Activated naive CD8-positive, alpha-beta T cell treated with anti-CD3 and anti-CD28 coated beads for 36 hours (primary cell): ENCODE data around the gene ELL. TPM values are rescaled to one million over a fixed set of nuclear protein-coding genes. Genes with fewer than 3 reads are reported as not detected.

Source experiments
- DNase-seq: peaks from one replicate; pipeline ENCODE4 v3.0.0; 2021
- H3K27ac Mint-ChIP-seq: one replicate; pipeline ENCODE4 v1.8.0; 2022; ENCODE audit warnings: mild to moderate bottlenecking, moderate library complexity, mixed read lengths
- H3K27me3 Mint-ChIP-seq: one replicate; pipeline ENCODE4 v1.8.0; 2022; ENCODE audit warnings: mild to moderate bottlenecking, mixed read lengths
- H3K36me3 Mint-ChIP-seq: one replicate; pipeline ENCODE4 v1.8.0; 2021; ENCODE audit warnings: mild to moderate bottlenecking, mixed read lengths
- H3K4me1 Mint-ChIP-seq: one replicate; pipeline ENCODE4 v1.8.0; 2021; ENCODE audit warnings: mixed read lengths
- H3K4me3 Mint-ChIP-seq: one replicate; pipeline ENCODE4 v1.8.0; 2022; ENCODE audit warnings: mild to moderate bottlenecking, moderate library complexity, mixed read lengths
- H3K9me3 Mint-ChIP-seq: one replicate; pipeline ENCODE4 v1.8.0; 2022; ENCODE audit warnings: mixed read lengths
- total RNA-seq, 2 experiments: library from RNA; stranded (reverse); gene quantifications; one replicate each; pipeline ENCODE4 v1.2.3, GENCODE V29; 2021

ELL gene
- total RNA-seq, 2 experiments from 2014 or later: 20.0 to 21.0 TPM

DNA sequence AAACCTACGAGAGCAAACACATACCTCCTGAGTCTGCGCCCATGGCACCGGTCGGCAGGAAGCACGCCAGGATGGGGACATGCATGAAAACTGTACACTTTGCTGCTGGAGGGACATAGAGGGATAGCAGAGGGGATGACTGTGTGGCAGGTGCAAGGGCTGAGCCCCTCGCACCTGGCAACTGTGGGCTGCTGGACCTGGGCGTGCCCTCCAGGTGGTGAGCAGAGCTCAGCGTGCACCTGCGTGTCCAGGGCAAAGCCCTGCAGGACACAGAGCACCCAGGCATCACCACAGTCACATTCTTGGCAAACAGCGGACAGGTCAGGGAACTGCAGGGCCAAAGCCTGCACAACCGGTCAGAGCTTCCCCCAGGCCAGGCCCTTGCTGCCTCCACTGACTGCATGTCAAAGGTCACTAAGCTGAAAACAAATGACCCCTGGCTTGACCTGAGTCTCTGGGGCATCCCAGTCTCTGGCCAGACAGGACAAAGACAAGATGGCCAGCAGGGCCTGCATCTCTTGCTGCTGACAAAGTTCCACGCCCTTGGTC lies 75.0 kb downstream of the ELL start:
- Mint-ChIP-seq H3K9me3 (peaks cover 3% of the 10 kb centered on the region), H3K27me3 (no peaks in the 10 kb centered on the region), H3K36me3 (peaks cover 13% of the 10 kb centered on the region), H3K4me3 (no peak overlapping the region), H3K27ac (no peak overlapping the region), H3K4me1 (peaks cover 7% of the 10 kb centered on the region)
- no peak for DNase-seq

DNA sequence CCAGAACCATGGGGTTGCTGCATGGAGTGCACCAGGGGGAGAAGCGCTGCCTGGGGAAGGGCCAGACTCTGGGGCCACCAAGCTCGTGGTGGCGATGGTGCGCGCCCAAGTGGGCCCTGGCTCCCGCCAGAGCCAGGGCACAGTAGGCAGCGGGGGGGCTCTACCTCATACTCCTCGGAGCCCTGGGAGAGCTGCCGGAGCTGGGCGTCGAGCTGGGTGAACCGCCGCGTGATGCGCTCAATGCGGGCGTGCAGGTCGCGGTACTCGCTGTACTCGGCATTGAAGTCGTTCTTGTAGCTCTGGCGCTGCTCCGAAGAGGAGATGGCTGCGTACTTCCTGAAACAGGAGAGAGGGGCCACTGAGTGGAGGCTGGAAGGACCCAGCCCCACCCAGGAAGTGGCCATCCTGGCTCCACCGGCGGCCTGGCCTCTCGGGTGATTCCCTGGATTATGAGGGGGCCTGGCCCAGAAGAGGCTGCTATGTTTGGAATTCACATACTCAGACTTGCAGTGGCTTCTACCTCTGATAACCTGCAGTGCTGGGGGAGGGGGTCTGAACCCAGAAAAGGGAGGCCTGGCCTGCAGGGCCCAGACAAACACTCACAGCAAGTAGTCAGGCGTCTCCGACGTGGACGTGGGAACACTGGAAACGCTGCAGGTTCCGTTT lies 75.6 kb downstream of the ELL start:
- no peak overlapping the region for H3K4me3 Mint-ChIP-seq
- H3K27ac Mint-ChIP-seq: no peak overlapping the region
- H3K9me3 Mint-ChIP-seq: peaks cover 3% of the 10 kb centered on the region
- DNase-seq: no peak
- peaks cover 13% of the 10 kb centered on the region for H3K36me3 Mint-ChIP-seq
- peaks cover 9% of the 10 kb centered on the region for H3K4me1 Mint-ChIP-seq
- no peaks in the 10 kb centered on the region for H3K27me3 Mint-ChIP-seq

DNA sequence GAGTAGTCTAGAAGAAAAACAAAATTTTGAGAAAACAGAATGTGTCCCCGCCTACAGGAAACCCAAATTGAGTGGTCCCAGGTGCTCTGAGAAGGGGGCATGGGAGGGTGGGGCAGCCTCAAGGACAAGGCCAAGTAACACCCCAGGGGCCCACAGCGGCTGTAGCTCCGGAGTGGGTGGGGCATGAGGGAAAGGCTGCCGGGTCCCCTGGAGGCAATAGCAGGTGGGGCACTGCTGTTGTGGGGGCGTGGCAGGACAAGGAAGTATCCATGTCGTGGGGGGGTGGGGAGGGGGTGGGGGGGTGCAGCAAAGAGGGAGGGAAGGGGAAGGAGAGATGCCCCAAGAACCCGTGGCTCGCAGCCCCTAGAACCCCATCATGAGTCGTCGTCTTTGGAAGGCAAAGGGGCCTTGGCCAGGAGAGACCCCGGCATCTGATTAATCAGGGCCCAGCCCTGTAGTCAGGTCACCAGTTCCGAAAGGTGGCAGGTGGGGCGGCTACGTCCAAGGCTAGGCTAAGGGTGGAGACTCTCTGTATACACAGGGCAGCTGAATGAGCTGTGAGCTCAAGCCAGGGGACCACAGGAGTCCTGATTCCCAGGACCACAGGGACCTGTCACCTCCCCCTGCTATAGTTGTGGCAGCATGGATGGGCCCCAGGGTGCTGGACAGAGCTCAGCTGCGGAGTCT lies 76.5 kb downstream of the ELL start:
- no peaks in the 10 kb centered on the region for H3K27me3 Mint-ChIP-seq
- peaks cover 11% of the 10 kb centered on the region for H3K36me3 Mint-ChIP-seq
- H3K4me1 Mint-ChIP-seq: peaks cover 9% of the 10 kb centered on the region
- no peak overlapping the region for H3K4me3 Mint-ChIP-seq
- peaks cover 3% of the 10 kb centered on the region for H3K9me3 Mint-ChIP-seq
- H3K27ac Mint-ChIP-seq: no peak overlapping the region
- DNase-seq: no peak

DNA sequence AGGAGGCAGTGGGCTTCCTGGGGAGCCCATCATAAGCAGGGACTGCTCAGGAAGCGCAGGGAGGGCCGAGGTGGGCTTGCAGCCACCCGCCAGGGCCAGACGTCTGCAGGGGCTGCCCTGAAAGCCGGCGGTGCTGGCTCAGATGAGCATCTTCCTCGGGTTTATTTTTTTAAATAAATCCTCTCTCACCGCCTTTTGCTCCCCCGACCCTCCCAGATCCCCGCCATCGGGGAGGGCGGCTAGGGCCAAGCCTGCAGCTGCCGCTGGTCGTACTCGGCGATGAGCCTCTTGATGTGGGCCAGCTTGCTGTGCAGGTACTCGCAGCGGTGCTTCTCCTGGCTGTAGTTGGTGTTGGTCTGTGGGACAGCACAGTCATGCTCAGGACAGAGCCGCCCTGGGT lies 77.4 kb downstream of the ELL start:
- Mint-ChIP-seq H3K27ac (no peak overlapping the region), H3K4me1 (peaks cover 14% of the 10 kb centered on the region), H3K4me3 (no peak overlapping the region), H3K27me3 (no peaks in the 10 kb centered on the region), H3K9me3 (peaks cover 3% of the 10 kb centered on the region), H3K36me3 (peaks cover 11% of the 10 kb centered on the region)
- no peak for DNase-seq

DNA sequence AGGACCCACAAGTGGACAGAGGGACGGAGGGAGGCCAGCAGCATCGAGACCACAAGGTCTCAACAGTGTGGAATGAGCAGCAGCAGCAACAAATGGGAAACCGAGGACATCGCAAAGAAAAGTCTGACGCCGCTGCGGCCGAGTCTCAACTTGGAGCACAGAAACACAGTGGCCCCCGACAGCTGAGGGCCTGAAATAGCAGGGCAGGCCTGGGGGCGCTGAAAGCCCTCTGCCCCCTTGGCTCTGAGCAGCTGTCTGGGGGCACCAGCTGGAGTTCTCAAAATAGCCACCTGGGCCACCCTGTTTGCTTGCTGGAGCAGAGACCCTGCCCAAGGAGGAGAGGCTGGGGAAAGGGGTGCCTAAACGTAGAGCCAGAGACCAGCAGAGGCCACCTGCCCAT lies 78.0 kb downstream of the ELL start:
- Mint-ChIP-seq H3K9me3 (peaks cover 3% of the 10 kb centered on the region), H3K4me3 (no peak overlapping the region), H3K27ac (no peak overlapping the region), H3K27me3 (no peaks in the 10 kb centered on the region), H3K36me3 (peaks cover 11% of the 10 kb centered on the region), H3K4me1 (peaks cover 16% of the 10 kb centered on the region)
- no peak for DNase-seq

DNA sequence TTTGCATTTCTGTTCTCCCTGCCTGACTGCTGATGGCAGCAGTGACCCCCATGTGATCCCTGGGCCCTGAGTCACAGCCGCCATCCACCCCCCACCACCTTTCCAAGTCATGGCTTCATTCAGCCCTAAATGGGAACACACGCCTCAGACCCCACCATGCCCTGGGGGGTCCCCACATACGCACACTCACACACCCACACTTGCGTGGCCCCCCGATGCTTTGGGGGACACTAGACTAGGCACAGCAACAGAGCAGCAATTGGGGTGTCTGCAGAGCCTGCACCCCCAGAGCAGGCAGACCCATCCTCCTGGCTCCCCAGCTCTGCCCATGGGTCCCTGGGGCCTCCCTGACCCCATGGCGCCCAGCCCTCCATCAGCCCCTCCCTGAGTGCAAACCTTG lies 78.5 kb downstream of the ELL start:
- Mint-ChIP-seq H3K36me3 (peaks cover 9% of the 10 kb centered on the region), H3K4me3 (no peak overlapping the region), H3K9me3 (peaks cover 3% of the 10 kb centered on the region), H3K4me1 (peaks cover 16% of the 10 kb centered on the region), H3K27ac (no peak overlapping the region), H3K27me3 (no peaks in the 10 kb centered on the region)
- no peak for DNase-seq

DNA sequence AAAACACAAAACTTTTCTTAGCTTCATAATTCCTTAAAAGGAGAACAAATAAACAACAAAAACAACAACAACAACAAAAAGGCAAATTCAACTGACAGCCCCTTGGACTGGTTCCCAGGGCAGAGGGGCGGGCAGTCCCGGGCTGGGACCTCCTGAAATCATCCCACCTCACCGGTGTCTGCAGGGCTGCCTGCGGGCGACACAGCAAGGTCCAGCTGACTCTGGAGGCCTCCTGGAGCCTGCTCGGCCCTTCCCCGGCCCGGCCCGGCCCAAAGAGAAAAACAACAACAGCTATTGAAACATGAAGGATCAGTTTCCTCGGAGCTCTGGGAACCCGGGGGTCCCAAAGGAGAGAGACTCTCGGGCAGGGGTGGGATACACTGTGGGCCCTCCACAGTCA lies 78.9 kb downstream of the ELL start:
- Mint-ChIP-seq H3K9me3 (peaks cover 3% of the 10 kb centered on the region), H3K27ac (no peak overlapping the region), H3K4me3 (no peak overlapping the region), H3K27me3 (no peaks in the 10 kb centered on the region), H3K4me1 (peaks cover 16% of the 10 kb centered on the region), H3K36me3 (peaks cover 6% of the 10 kb centered on the region)
- no peak for DNase-seq

DNA sequence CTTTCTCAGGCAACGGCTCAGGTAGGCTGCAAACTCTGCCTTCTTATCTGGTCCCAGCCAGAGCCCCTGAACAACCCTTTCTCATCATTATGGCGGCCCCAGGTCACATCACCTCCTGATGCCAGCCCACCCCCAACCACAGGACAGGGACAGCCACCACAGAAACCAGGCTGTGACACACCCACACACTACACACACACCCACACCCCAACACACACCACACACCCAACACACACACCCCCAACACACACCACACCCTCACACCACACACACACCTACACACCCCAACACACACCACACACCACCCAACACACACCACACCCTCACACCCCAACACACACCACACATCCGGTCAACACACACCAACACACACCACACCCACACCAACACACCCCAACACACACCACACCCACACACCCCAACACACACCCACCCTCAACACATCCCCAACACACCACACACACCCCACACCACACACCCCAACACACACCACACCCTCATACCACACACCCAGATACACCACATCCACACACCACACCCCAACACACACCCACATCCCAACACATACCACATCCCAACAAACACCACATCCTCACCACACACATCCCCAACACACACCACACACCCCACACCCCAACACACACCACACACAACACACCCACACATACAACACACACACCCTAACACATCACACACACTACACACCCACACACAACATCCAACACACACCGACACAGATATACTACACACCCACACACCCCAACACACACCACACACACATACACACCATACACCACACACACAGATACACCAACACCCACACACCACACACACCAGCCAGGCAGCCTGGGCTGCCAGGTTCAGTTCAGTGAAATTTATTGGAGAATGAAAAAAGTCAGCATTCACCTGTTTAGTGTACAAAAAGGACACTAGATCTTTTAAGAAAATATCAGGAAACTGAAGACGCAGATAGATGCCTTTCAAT lies 79.8 kb downstream of the ELL start:
- peak overlapping the region; percentile 69 for H3K27ac Mint-ChIP-seq
- peaks cover 6% of the 10 kb centered on the region for H3K36me3 Mint-ChIP-seq
- H3K9me3 Mint-ChIP-seq: peaks cover 3% of the 10 kb centered on the region
- no peak for DNase-seq
- H3K4me1 Mint-ChIP-seq: peaks cover 18% of the 10 kb centered on the region
- peak overlapping the region; percentile 23 for H3K4me3 Mint-ChIP-seq
- no peaks in the 10 kb centered on the region for H3K27me3 Mint-ChIP-seq

DNA sequence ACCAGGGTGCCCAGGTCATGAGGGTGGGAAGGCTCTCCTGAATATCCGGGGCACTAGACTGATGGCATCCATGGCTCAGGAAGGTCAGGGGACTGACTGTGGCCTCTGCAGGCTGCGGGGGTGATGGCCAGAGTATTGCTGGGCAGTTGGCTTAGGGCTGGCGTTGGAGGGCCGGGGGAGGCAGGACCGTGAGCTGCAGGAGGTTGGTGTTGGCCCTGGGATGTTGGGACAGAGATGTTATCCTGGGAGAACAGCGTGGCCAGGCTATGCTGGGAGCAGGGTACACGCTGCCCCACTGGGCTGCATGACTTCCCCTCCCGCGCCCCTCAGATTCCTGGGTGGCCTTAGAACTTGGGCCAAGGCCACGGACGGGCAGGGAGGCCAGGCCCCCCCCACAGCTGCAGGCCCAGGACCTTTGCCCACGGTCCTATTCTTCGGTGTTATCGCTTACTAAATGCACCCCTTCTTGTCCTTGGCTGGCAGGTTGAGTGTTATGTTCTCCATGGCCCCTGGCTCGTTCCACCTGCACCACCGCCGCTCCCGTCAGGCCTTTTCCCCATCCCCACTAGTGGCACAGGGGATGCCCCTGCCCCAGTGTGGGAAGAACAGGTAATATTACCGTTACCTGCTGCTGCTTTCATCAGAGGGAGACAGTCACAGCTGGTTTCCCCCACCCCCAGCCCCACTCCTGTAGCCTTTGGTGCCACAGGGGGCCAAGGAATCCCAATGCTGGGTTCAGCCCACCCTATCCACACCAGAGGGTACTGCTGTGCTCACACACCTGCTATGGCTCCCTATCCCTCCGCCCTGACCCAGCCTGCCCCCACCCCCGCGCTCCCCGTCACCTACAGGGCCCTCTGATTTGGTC lies 80.7 kb downstream of the ELL start:
- H3K27me3 Mint-ChIP-seq: no peaks in the 10 kb centered on the region
- no peak for DNase-seq
- peak overlapping the region; percentile 69 for H3K27ac Mint-ChIP-seq
- peaks cover 3% of the 10 kb centered on the region for H3K9me3 Mint-ChIP-seq
- peaks cover 6% of the 10 kb centered on the region for H3K36me3 Mint-ChIP-seq
- no peak overlapping the region for H3K4me3 Mint-ChIP-seq
- H3K4me1 Mint-ChIP-seq: peaks cover 23% of the 10 kb centered on the region

DNA sequence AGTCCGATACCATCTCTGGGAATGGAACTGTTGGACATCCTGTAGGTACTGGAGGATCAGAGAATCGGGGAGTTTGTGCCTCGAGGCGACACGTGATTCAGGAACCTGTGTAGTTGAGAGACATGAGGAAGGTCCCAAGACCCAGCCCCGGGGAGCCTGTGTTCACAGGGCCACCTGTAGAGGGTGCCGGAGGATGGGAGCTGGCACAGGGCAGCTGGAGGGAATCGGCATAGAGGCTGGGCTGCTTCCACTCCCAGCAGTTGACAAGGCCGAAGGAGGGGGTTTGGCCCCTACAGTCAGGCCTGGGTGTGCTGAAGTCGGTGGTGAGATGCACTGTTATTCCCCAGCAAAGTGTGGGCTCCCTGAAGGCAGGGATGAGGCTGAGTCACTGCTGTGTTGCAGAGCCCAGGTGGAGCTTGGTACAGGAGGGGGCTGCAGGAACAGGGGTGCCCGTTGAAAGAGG lies 81.4 kb downstream of the ELL start:
- peaks cover 3% of the 10 kb centered on the region for H3K9me3 Mint-ChIP-seq
- H3K36me3 Mint-ChIP-seq: peaks cover 9% of the 10 kb centered on the region
- DNase-seq: no peak
- peaks cover 26% of the 10 kb centered on the region for H3K4me1 Mint-ChIP-seq
- H3K27ac Mint-ChIP-seq: no peak overlapping the region
- H3K27me3 Mint-ChIP-seq: no peaks in the 10 kb centered on the region
- no peak overlapping the region for H3K4me3 Mint-ChIP-seq

DNA sequence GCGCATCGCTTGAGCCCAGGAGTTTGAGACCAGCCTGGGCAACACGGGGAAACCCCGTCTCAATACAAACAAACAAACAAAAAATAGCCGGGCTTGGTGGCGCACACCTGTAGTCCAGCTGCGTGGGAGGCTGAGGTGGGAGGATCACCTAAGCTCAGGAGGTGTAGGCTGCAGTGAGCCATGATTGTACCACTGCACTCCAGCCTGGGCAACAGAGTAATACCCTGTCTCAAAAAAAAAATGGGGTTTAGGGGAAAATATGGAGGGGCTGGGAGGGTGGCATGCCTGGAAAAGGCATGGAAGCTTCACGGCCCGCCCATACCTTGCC lies 82.0 kb downstream of the ELL start:
- DNase-seq: no peak
- Mint-ChIP-seq H3K27ac (no peak overlapping the region), H3K4me3 (no peak overlapping the region), H3K4me1 (peaks cover 26% of the 10 kb centered on the region), H3K36me3 (peaks cover 9% of the 10 kb centered on the region), H3K27me3 (no peaks in the 10 kb centered on the region), H3K9me3 (peaks cover 3% of the 10 kb centered on the region)

DNA sequence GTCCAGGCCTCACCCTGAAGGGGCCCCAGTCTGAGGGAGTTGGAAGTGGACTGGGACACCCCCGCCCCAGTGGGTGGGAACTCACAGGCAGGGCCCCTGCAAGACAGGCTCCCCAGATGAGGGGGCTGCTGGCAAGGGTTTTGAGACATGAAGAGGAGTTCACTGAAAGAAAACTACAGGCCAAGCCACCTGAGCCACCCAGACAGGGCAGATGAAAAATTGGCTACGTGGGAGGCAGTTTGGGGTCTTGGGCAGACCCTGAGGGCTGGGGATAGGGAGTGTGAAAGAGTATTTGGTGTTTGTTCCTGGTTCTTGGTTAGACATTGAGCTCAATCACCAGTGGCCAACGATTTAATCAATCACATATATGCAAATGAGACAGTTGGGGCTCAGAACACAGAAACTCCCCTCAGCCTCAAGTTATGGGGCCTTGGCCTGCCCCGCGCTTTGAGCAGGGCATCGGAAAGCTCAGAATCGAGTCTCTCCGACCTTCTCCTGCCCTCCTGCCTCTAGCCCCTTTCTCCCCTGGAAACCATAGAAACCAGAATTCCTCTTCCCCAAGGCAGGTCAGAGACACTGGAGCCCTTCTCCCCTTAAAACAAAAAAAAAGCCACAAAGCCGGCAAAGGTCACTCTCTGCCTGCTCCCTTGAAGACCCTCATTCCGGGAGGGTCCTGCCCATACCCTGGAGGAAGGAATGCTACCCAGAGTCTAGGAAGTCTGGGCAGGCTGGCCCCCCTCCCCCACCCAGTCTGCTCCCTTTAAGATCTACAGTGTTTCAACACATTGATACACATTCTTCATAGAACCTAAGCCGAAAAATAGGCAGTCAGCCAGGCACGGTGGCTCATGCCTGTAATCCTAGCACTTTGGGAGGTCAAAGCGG lies 82.6 kb downstream of the ELL start:
- no peak overlapping the region for H3K27ac Mint-ChIP-seq
- no peaks in the 10 kb centered on the region for H3K27me3 Mint-ChIP-seq
- H3K4me3 Mint-ChIP-seq: no peak overlapping the region
- peaks cover 3% of the 10 kb centered on the region for H3K9me3 Mint-ChIP-seq
- peaks cover 27% of the 10 kb centered on the region for H3K4me1 Mint-ChIP-seq
- H3K36me3 Mint-ChIP-seq: peaks cover 13% of the 10 kb centered on the region
- DNase-seq: no peak

DNA sequence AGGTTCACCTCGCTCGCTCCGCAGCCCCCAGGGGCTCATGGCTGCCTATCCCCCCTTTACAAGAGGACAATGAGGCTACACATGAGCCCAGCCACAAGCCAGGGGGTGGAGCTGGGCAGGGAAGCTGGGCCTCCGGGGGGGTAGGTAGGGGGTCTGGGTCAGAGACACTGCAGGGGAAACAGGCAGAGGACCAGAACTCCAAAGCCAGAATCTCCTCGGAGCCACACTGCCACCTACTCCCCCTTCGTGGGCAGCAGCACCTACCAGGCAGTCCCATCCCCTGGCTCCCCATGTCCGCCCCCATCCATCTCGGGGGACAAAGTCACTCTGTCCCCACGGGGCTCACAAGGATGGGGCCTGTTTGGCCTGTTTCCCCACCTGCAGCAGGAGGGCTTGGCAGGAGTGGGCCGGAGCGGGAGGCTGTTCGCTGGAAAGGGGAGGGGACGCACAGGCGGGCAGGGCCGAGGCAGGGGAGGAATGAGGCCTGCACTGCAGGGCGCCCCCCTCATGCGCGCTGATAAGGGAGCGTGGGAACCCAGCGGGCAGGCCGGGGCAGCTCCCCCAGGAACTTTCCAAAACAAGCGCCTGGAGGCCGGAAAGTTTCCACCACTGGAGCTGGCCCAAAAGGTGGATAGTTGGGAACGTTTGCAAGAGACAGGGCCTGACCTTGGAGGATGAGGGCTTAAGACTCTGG lies 83.4 kb downstream of the ELL start:
- no peak overlapping the region for H3K27ac Mint-ChIP-seq
- peaks cover 29% of the 10 kb centered on the region for H3K4me1 Mint-ChIP-seq
- peaks cover 3% of the 10 kb centered on the region for H3K9me3 Mint-ChIP-seq
- H3K4me3 Mint-ChIP-seq: no peak overlapping the region
- no peaks in the 10 kb centered on the region for H3K27me3 Mint-ChIP-seq
- DNase-seq: no peak
- peaks cover 15% of the 10 kb centered on the region for H3K36me3 Mint-ChIP-seq
